ENCODE measurements around the gene GUCY2D. TPM values are rescaled to one million over a fixed set of nuclear protein-coding genes. Genes with fewer than 3 reads are reported as not detected.

GUCY2D gene
- total RNA-seq, 1 donor = not detected

- no peak overlapping the region for H2AFZ ChIP-seq (ENCODE audit: low read length)
- no peaks in the 10 kb centered on the region for H3K4me1 ChIP-seq (ENCODE audit: insufficient read depth, low read length)
- DNase-seq (ENCODE audit: insufficient read length, low spot score, missing footprints) = peak; percentile 78
- no peaks in the 10 kb centered on the region for H3K9me3 ChIP-seq (ENCODE audit: low read depth, low read length)
- no peak for TF ChIP-seq CTCF (IDR thresholded peaks at IDR 0.05; ENCODE audit: extremely low read depth, low read depth, low read length)
- no peak overlapping the region for H3K4me2 ChIP-seq (ENCODE audit: insufficient read depth, low read length)
- H4K20me1 ChIP-seq (ENCODE audit: insufficient read depth, low read length) = no peaks in the 10 kb centered on the region
- H3K79me2 ChIP-seq (ENCODE audit: insufficient read depth, low read length) = no peaks in the 10 kb centered on the region
- H3K4me3 ChIP-seq (ENCODE audit: insufficient read depth, low read length) = no peak overlapping the region
- H3K27me3 ChIP-seq (ENCODE audit: insufficient read depth, low read length) = peaks cover 61% of the 10 kb centered on the region
- H3K36me3 ChIP-seq (ENCODE audit: insufficient read depth, low read length) = no peaks in the 10 kb centered on the region
- H3K27ac ChIP-seq (ENCODE audit: low read depth, low read length) = no peak overlapping the region
Observed at GRCh38 chr17:8066841-8067775, 64.7 kb downstream of the GUCY2D start.

- no peak overlapping the region for H2AFZ ChIP-seq (ENCODE audit: low read length)
- no peaks in the 10 kb centered on the region for H4K20me1 ChIP-seq (ENCODE audit: insufficient read depth, low read length)
- H3K4me1 ChIP-seq (ENCODE audit: insufficient read depth, low read length) = no peaks in the 10 kb centered on the region
- no peaks in the 10 kb centered on the region for H3K36me3 ChIP-seq (ENCODE audit: insufficient read depth, low read length)
- no peaks in the 10 kb centered on the region for H3K79me2 ChIP-seq (ENCODE audit: insufficient read depth, low read length)
- no peak for TF ChIP-seq CTCF (IDR thresholded peaks at IDR 0.05; ENCODE audit: extremely low read depth, low read depth, low read length)
- peaks cover 61% of the 10 kb centered on the region for H3K27me3 ChIP-seq (ENCODE audit: insufficient read depth, low read length)
- no peak overlapping the region for H3K4me3 ChIP-seq (ENCODE audit: insufficient read depth, low read length)
- no peaks in the 10 kb centered on the region for H3K9me3 ChIP-seq (ENCODE audit: low read depth, low read length)
- H3K4me2 ChIP-seq (ENCODE audit: insufficient read depth, low read length) = no peak overlapping the region
- DNase-seq (ENCODE audit: insufficient read length, low spot score, missing footprints) = peak; percentile 45
- H3K27ac ChIP-seq (ENCODE audit: low read depth, low read length) = no peak overlapping the region
Observed at GRCh38 chr17:8067806-8068205, 65.4 kb downstream of the GUCY2D start.

GRCh38 chr17:8068736-8069586 is 66.5 kb downstream of the GUCY2D start:
- Histone ChIP-seq H2AFZ (ENCODE audit: low read length) (no peak overlapping the region), H3K9me3 (ENCODE audit: low read depth, low read length) (no peaks in the 10 kb centered on the region), H3K4me3 (ENCODE audit: insufficient read depth, low read length) (no peak overlapping the region), H3K27ac (ENCODE audit: low read depth, low read length) (no peak overlapping the region), H3K4me1 (ENCODE audit: insufficient read depth, low read length) (no peaks in the 10 kb centered on the region), H3K27me3 (ENCODE audit: insufficient read depth, low read length) (peaks cover 63% of the 10 kb centered on the region), H3K4me2 (ENCODE audit: insufficient read depth, low read length) (no peak overlapping the region), H3K36me3 (ENCODE audit: insufficient read depth, low read length) (no peaks in the 10 kb centered on the region), H4K20me1 (ENCODE audit: insufficient read depth, low read length) (no peaks in the 10 kb centered on the region), H3K79me2 (ENCODE audit: insufficient read depth, low read length) (no peaks in the 10 kb centered on the region)
- TF ChIP-seq CTCF (IDR thresholded peaks at IDR 0.05; ENCODE audit: extremely low read depth, low read depth, low read length) = no peak
- DNase-seq (ENCODE audit: insufficient read length, low spot score, missing footprints) = peak; percentile 65

GRCh38 chr17:8069587-8069860 is 67.1 kb downstream of the GUCY2D start:
- Histone ChIP-seq H3K79me2 (ENCODE audit: insufficient read depth, low read length) (no peaks in the 10 kb centered on the region), H3K4me1 (ENCODE audit: insufficient read depth, low read length) (no peaks in the 10 kb centered on the region), H3K36me3 (ENCODE audit: insufficient read depth, low read length) (no peaks in the 10 kb centered on the region), H3K27ac (ENCODE audit: low read depth, low read length) (no peak overlapping the region), H2AFZ (ENCODE audit: low read length) (no peak overlapping the region), H4K20me1 (ENCODE audit: insufficient read depth, low read length) (no peaks in the 10 kb centered on the region), H3K27me3 (ENCODE audit: insufficient read depth, low read length) (peaks cover 65% of the 10 kb centered on the region), H3K4me2 (ENCODE audit: insufficient read depth, low read length) (no peak overlapping the region), H3K4me3 (ENCODE audit: insufficient read depth, low read length) (no peak overlapping the region), H3K9me3 (ENCODE audit: low read depth, low read length) (no peaks in the 10 kb centered on the region)
- no peak for DNase-seq (ENCODE audit: insufficient read length, low spot score, missing footprints)
- TF ChIP-seq CTCF (IDR thresholded peaks at IDR 0.05; ENCODE audit: extremely low read depth, low read depth, low read length) = no peak
